Right lobe of liver (tissue), 4 donors: ENCODE results near the gene PEF1.

Source experiments
- CTCF ChIP-seq, 4 donors: fragments of 200-600 bp in 3 of 4; fragments of 450-650 bp in 1 of 4; IDR thresholded peaks; one replicate each; pipeline versions ENCODE4 v1.5.1 to v1.8.0; 2016 to 2022; ENCODE audit warnings: antibody characterized with exemption in 4 of 4, mild to moderate bottlenecking in 2 of 4
- POLR2A ChIP-seq: fragments of 450-650 bp; IDR thresholded peaks from one replicate; pipeline ENCODE4 v1.6.1; 2017; ENCODE audit warnings: antibody characterized with exemption, mild to moderate bottlenecking
- donor health status: DM: no; HTN: no; CAD: no.
- donor health status: DM: no; HTN: no; CAD: no.
- donor health status: DM: no; HTN: yes; CAD: no.

- no peak for TF ChIP-seq CTCF (IDR thresholded peaks at IDR 0.05)
- no peak for TF ChIP-seq POLR2A
These were observed 29.3 kb downstream of the PEF1 start for GRCh38 chr1:31615414-31615813.
